HL-60 (cell line): ENCODE data around the gene WDR55.

Experiments
- DNase-seq, 2 experiments: peaks; one replicate each; pipeline ENCODE4 v3.0.0-alpha.2; 2010 to 2020; ENCODE audit warnings: low read depth in 1 of 2, low spot score in 1 of 2
- H3K27ac ChIP-seq: fragments of 250-450 bp; sonication (Bioruptor Pico); replicated peaks from 2 replicates; pipeline ENCODE4 v1.5.1; 2020; ENCODE audit warnings: mild to moderate bottlenecking, moderate library complexity
- H3K27me3 ChIP-seq: fragments of 250-450 bp; sonication (Bioruptor Pico); 2 replicates; pipeline ENCODE4 v1.5.1; 2021; ENCODE audit warnings: mild to moderate bottlenecking, moderate library complexity; ENCODE audit not compliant: insufficient read depth, poor library complexity, severe bottlenecking
- H3K4me3 ChIP-seq: replicated peaks from 2 replicates; pipeline ENCODE4 v1.5.1; 2011; ENCODE audit warnings: mild to moderate bottlenecking, control low read depth, low read length; ENCODE audit not compliant: insufficient read depth
- GABPA ChIP-seq: IDR thresholded peaks from 2 replicates; pipeline ENCODE4 v1.6.1; 2012; ENCODE audit warnings: low read depth
- POLR2AphosphoS5 ChIP-seq: IDR thresholded peaks from 2 replicates; pipeline ENCODE4 v1.6.1; 2012; ENCODE audit warnings: low read depth
- SPI1 ChIP-seq: IDR thresholded peaks from 2 replicates; pipeline ENCODE4 v1.6.1; 2012; ENCODE audit warnings: low read depth, mild to moderate bottlenecking, borderline replicate concordance
- TF ChIP-seq, protein P1 (sequence below): IDR thresholded peaks from 2 replicates; pipeline ENCODE4 v1.6.1; 2012; ENCODE audit warnings: low read depth; ENCODE audit not compliant: insufficient replicate concordance
- TF ChIP-seq, protein P2 (sequence below): IDR thresholded peaks from one replicate; pipeline ENCODE4 v1.5.1; 2011; ENCODE audit warnings: low read length, control low read depth, inconsistent platforms; ENCODE audit not compliant: insufficient read depth

WDR55 gene

DNA sequence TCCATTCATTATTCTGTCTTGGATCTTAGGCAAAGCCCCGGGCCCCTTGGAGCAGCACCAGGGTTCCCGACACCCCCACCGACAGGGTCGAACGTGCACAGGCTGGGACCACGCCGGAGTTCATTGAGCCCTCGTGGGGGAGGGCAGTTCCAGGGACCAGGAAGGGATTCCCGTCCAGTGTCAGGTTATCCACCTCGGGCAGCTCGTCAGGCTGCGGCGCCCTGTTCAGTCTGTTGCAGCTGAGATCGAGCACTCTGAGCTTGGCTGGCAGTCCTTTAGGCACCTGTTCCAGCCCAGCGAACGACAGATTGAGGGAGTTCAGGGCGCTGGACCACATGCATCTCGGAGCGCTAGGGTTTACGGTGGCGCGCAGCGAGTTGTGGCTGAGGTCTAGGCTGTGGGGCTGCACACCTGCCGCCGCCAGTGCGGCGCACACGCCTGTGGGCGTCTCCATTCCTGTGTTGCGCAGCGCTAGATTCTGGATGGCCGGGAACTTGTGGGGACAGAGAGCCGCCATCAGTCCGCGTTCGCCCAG lies 32.8 kb upstream of the WDR55 start:
- Histone ChIP-seq H3K27me3 (no peaks in the 10 kb centered on the region), H3K27ac (peak overlapping the region; percentile 49; the same call in 1 of the 2 replicates), H3K4me3 (peak overlapping the region; percentile 32)
- DNase-seq, result no peak
- no peak for TF ChIP-seq GABPA
- TF ChIP-seq, protein P1, sequence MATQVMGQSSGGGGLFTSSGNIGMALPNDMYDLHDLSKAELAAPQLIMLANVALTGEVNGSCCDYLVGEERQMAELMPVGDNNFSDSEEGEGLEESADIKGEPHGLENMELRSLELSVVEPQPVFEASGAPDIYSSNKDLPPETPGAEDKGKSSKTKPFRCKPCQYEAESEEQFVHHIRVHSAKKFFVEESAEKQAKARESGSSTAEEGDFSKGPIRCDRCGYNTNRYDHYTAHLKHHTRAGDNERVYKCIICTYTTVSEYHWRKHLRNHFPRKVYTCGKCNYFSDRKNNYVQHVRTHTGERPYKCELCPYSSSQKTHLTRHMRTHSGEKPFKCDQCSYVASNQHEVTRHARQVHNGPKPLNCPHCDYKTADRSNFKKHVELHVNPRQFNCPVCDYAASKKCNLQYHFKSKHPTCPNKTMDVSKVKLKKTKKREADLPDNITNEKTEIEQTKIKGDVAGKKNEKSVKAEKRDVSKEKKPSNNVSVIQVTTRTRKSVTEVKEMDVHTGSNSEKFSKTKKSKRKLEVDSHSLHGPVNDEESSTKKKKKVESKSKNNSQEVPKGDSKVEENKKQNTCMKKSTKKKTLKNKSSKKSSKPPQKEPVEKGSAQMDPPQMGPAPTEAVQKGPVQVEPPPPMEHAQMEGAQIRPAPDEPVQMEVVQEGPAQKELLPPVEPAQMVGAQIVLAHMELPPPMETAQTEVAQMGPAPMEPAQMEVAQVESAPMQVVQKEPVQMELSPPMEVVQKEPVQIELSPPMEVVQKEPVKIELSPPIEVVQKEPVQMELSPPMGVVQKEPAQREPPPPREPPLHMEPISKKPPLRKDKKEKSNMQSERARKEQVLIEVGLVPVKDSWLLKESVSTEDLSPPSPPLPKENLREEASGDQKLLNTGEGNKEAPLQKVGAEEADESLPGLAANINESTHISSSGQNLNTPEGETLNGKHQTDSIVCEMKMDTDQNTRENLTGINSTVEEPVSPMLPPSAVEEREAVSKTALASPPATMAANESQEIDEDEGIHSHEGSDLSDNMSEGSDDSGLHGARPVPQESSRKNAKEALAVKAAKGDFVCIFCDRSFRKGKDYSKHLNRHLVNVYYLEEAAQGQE, result no peak
- TF ChIP-seq, protein P2, sequence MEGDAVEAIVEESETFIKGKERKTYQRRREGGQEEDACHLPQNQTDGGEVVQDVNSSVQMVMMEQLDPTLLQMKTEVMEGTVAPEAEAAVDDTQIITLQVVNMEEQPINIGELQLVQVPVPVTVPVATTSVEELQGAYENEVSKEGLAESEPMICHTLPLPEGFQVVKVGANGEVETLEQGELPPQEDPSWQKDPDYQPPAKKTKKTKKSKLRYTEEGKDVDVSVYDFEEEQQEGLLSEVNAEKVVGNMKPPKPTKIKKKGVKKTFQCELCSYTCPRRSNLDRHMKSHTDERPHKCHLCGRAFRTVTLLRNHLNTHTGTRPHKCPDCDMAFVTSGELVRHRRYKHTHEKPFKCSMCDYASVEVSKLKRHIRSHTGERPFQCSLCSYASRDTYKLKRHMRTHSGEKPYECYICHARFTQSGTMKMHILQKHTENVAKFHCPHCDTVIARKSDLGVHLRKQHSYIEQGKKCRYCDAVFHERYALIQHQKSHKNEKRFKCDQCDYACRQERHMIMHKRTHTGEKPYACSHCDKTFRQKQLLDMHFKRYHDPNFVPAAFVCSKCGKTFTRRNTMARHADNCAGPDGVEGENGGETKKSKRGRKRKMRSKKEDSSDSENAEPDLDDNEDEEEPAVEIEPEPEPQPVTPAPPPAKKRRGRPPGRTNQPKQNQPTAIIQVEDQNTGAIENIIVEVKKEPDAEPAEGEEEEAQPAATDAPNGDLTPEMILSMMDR, result no peak
- no peak for TF ChIP-seq POLR2AphosphoS5
- no peak for TF ChIP-seq SPI1

DNA sequence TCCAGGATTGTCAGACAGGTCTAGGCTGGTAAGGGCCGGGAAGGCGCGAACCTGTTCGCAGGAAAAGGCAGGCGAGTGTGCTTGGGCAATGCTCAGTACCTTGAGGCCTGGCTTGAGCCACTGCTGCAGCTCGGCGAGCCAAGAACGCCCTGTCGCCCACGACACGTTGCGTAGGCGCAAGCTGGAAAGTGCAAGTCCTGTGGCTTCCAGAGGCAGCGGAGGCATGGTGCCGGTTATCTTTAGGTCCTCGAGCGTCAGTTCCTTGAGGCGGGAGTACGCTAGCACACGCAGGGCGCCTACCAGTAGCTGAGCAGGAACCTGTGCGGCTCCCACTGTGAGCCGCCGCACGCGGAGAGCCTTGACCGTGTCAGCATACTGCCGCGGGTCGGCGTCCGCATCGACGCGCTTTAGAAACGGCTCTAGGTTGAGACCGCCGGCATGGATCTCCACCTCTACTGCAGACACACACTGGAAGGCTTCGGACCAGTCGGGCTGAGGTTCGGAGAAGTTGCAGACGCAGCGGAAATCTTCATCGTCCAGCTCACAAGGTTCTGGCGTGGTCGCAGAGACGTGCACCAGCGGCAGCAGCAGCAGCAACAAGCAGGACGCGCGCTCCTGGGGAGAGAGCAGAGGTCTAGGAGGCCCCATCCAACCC lies 32.2 kb upstream of the WDR55 start:
- TF ChIP-seq, protein P2, result no peak
- TF ChIP-seq SPI1 (no peak), GABPA (no peak), POLR2AphosphoS5 (no peak)
- TF ChIP-seq, protein P1, result no peak
- Histone ChIP-seq H3K27ac (peak overlapping the region; percentile 22), H3K4me3 (peak overlapping the region; percentile 32), H3K27me3 (no peaks in the 10 kb centered on the region)
- DNase-seq, result peak; percentile 57 to 58

DNA sequence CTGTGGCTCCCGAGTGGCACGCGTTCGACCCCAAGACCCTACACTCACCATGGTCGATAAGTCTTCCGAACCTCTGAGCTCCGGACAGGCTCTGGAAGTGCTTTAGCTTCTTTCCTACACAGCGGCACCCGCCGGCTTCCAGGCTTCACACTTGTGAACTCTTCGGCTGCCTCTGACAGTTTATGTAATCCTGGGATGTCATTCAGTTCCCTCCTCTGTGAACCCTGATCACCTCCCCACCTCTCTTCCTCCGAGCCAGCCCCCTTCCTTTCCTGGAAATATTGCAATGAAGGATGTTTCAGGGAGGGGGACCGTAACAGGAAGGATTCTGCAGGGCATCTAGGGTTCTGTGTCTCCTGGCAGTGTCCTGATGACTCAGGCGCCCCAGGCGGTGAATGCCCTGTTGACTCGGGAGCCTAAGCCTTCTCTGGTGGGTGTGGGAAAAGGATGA lies 31.7 kb upstream of the WDR55 start, which contains the start of gene CD14:
CD14 (minus strand) TSS at position 155 of the 451 bp plus-strand sequence; CDS start at position 51, 104 bp downstream.
- peak within 1 kb of the TSS; percentile 22 for H3K27ac ChIP-seq
- H3K4me3 ChIP-seq, result peak within 1 kb of the TSS; percentile 32
- no peaks in the 10 kb centered on the region for H3K27me3 ChIP-seq
- DNase-seq, result peak; percentile 33 to 49
- TF ChIP-seq GABPA (no peak), SPI1 (no peak; the same call in 1 of the 2 replicates), POLR2AphosphoS5 (no peak)
- TF ChIP-seq, protein P2, result no peak
- TF ChIP-seq, protein P1, result no peak
